IMR-90 (cell line): ENCODE results near the gene CDH23. TPM values are rescaled to one million over a fixed set of nuclear protein-coding genes. Genes with fewer than 3 reads are reported as not detected.

Experiments
- ATAC-seq: fragments of 200-7000 bp; cut with Tn5 transposase; 2 replicates; pipeline ENCODE4 v1.9.1; 2020; ENCODE audit warnings: low read depth, mild to moderate bottlenecking, moderate library complexity
- BruUV-seq: library from RNA; stranded (reverse); fragments of 400-500 nt; replicated peaks from 2 replicates; lab custom pipeline; 2021; lab: Mats Ljungman, UMichigan
- CTCF ChIA-PET: fragments of 300-600 bp; formaldehyde crosslinking; extraction: SDS; loops from one replicate; lab custom pipeline; 2021; ENCODE audit warnings: antibody characterized with exemption; lab: Yijun Ruan, JAX
- POLR2A ChIA-PET: fragments of 300-600 bp; sonication (Branson Sonifier 250); formaldehyde crosslinking; loops from one replicate; lab custom pipeline; 2022; ENCODE audit warnings: antibody characterized with exemption; ENCODE audit not compliant: unreplicated experiment; lab: Charles Lee
- DNase-seq: peaks from one replicate; pipeline ENCODE4 v3.0.0; 2013
- H2AFZ ChIP-seq: replicated peaks from 2 replicates; pipeline ENCODE3; 2013; ENCODE audit warnings: low read length, mild to moderate bottlenecking; ENCODE audit not compliant: poor library complexity
- H2AK5ac ChIP-seq: 2 replicates; pipeline ENCODE4 v1.6.1; 2013; ENCODE audit warnings: low read depth, low read length, inconsistent platforms
- H2AK9ac ChIP-seq: replicated peaks from 2 replicates; pipeline ENCODE3; 2013; ENCODE audit warnings: mild to moderate bottlenecking, low read depth, low read length, moderate library complexity; ENCODE audit not compliant: poor library complexity
- H2BK120ac ChIP-seq: 2 replicates; pipeline ENCODE4 v1.6.1; 2013; ENCODE audit warnings: low read depth, low read length, inconsistent platforms
- H2BK15ac ChIP-seq: 3 replicates; pipeline ENCODE4 v1.6.1; 2013; ENCODE audit warnings: low read depth, low read length, inconsistent platforms
- H2BK20ac ChIP-seq: 2 replicates; pipeline ENCODE4 v1.6.1; 2013; ENCODE audit warnings: low read depth, mild to moderate bottlenecking, inconsistent platforms, low read length, moderate library complexity
- H2BK5ac ChIP-seq: 2 replicates; pipeline ENCODE4 v1.6.1; 2013; ENCODE audit warnings: mild to moderate bottlenecking, low read depth, low read length, inconsistent platforms; ENCODE audit not compliant: poor library complexity, severe bottlenecking
- H3K14ac ChIP-seq: replicated peaks from 2 replicates; pipeline ENCODE4 v1.6.1; 2013; ENCODE audit warnings: low read depth, low read length, inconsistent platforms
- H3K18ac ChIP-seq: 2 replicates; pipeline ENCODE4 v1.6.1; 2013; ENCODE audit warnings: low read depth, low read length, control low read depth
- H3K23ac ChIP-seq: 2 replicates; pipeline ENCODE4 v1.6.1; 2013; ENCODE audit warnings: low read depth, low read length, inconsistent platforms
- H3K27ac ChIP-seq: 2 replicates; pipeline ENCODE4 v1.5.1; 2013; ENCODE audit warnings: mild to moderate bottlenecking, control low read depth, low read length; ENCODE audit not compliant: insufficient read depth
- H3K27me3 ChIP-seq: 2 replicates; pipeline ENCODE4 v1.6.1; 2013; ENCODE audit warnings: low read length; ENCODE audit not compliant: control insufficient read depth, insufficient read depth
- H3K36me3 ChIP-seq: 2 replicates; pipeline ENCODE4 v1.6.1; 2013; ENCODE audit warnings: low read length, mixed read lengths; ENCODE audit not compliant: control insufficient read depth, insufficient read depth
- H3K4ac ChIP-seq: 2 replicates; pipeline ENCODE4 v1.6.1; 2013; ENCODE audit warnings: low read depth, low read length, inconsistent platforms
- H3K4me1 ChIP-seq: 2 replicates; pipeline ENCODE4 v1.6.1; 2013; ENCODE audit warnings: low read length, mixed read lengths; ENCODE audit not compliant: control insufficient read depth, insufficient read depth
- H3K4me2 ChIP-seq: 2 replicates; pipeline ENCODE4 v1.6.1; 2013; ENCODE audit warnings: low read depth, mild to moderate bottlenecking, control low read depth, low read length, moderate library complexity
- H3K4me3 ChIP-seq: 2 replicates; pipeline ENCODE4 v1.5.1; 2013; ENCODE audit warnings: low read depth, mild to moderate bottlenecking, control low read depth, low read length, moderate library complexity; ENCODE audit not compliant: insufficient read depth
- H3K56ac ChIP-seq: 2 replicates; pipeline ENCODE4 v1.6.1; 2013; ENCODE audit warnings: low read length, inconsistent platforms; ENCODE audit not compliant: insufficient read depth; ENCODE audit errors: extremely low read depth
- H3K79me1 ChIP-seq, 2 experiments: 2 replicates each; pipeline ENCODE4 v1.6.1; 2013; ENCODE audit warnings: low read length in 2 of 2, inconsistent platforms in 1 of 2, low read depth in 1 of 2
- H3K9ac ChIP-seq: 2 replicates; pipeline ENCODE4 v1.6.1; 2013; ENCODE audit warnings: low read depth, low read length, control low read depth
- H3K9me1 ChIP-seq: 2 replicates; pipeline ENCODE4 v1.6.1; 2013; ENCODE audit warnings: low read length, inconsistent platforms; ENCODE audit not compliant: insufficient read depth
- H3K9me3 ChIP-seq: 2 replicates; pipeline ENCODE4 v1.6.1; 2013; ENCODE audit warnings: low read length; ENCODE audit not compliant: control insufficient read depth, insufficient read depth
- H4K20me1 ChIP-seq: 2 replicates; pipeline ENCODE4 v1.6.1; 2013; ENCODE audit warnings: low read length, inconsistent platforms; ENCODE audit not compliant: insufficient read depth
- H4K5ac ChIP-seq: 2 replicates; pipeline ENCODE4 v1.6.1; 2013; ENCODE audit warnings: mild to moderate bottlenecking, low read depth, low read length, control low read depth
- H4K8ac ChIP-seq, 2 experiments: 2 replicates each; pipeline ENCODE4 v1.6.1; 2013; ENCODE audit warnings: low read depth in 2 of 2, low read length in 2 of 2, control low read depth in 1 of 2, inconsistent platforms in 1 of 2
- H4K91ac ChIP-seq: 2 replicates; pipeline ENCODE4 v1.6.1; 2013; ENCODE audit warnings: low read depth, low read length, inconsistent platforms; ENCODE audit not compliant: insufficient read depth
- CEBPB ChIP-seq: IDR thresholded peaks from 2 replicates; pipeline ENCODE4 v1.6.1; 2012; ENCODE audit warnings: low read depth, low read length, improper control_type of control experiment
- RAD21 ChIP-seq: IDR thresholded peaks from 2 replicates; pipeline ENCODE4 v1.6.1; 2012; ENCODE audit warnings: low read length, improper control_type of control experiment
- SMC3 ChIP-seq: fragments of 150-350 bp; IDR thresholded peaks from 2 replicates; pipeline ENCODE4 v1.6.1; 2016; ENCODE audit warnings: low read depth, mild to moderate bottlenecking, antibody characterized with exemption, low read length, moderate library complexity
- WGBS, 2 experiments: methylation state at CpG; one replicate each; pipeline versions ENCODE4 v1.1.5 to v1.1.7; 2013; ENCODE audit warnings: missing lambda C conversion rate in 2 of 2; ENCODE audit not compliant: insufficient read length in 1 of 2; ENCODE audit errors: extremely low coverage in 2 of 2; 5-methylcytosine and 5-hydroxymethylcytosine counted together
- dilution Hi-C: fragments of 300-500 bp; cut with HindIII; formaldehyde crosslinking; loops from one replicate; pipeline ENCODE4 v1.14.3; 2018; ENCODE audit warnings: low sequenced_read_pairs; ENCODE audit not compliant: unreplicated experiment
- in situ Hi-C: fragments of 300-500 bp; cut with MboI; formaldehyde crosslinking; loops from 3 replicates; pipeline ENCODE4 v1.14.3; 2019; ENCODE audit warnings: low sequenced_read_pairs, inconsistent platforms, mixed read lengths
- intact Hi-C: fragments of 100-400 bp; cut with micrococcal nuclease; formaldehyde crosslinking; loops from 2 replicates; pipeline ENCODE4 v1.10.0; 2022
- polyA plus RNA-seq, 3 experiments: library from polyadenylated mRNA; depleted of rRNA; stranded (reverse); fragments of >200 nt; gene quantifications; 2 replicates each; pipeline ENCODE4 v1.2.3, GENCODE V29; 2012; ENCODE audit warnings: low replicate concordance in 1 of 3
- total RNA-seq: library from RNA; depleted of rRNA; stranded (reverse); fragments of >200 nt; gene quantifications from 2 replicates; pipeline ENCODE4 v1.2.3, GENCODE V29; 2012
- TF ChIP-seq, protein P1 (sequence below): fragments of 150-350 bp; IDR thresholded peaks from 2 replicates; pipeline ENCODE4 v1.6.1; 2016; ENCODE audit warnings: low read depth, mild to moderate bottlenecking, low read length, moderate library complexity, borderline replicate concordance

CDH23 gene
- total and polyA plus RNA-seq, 2 of the 4 experiments (the other 2 are of a cell fraction), result under 0.01 to 0.03 TPM

DNA sequence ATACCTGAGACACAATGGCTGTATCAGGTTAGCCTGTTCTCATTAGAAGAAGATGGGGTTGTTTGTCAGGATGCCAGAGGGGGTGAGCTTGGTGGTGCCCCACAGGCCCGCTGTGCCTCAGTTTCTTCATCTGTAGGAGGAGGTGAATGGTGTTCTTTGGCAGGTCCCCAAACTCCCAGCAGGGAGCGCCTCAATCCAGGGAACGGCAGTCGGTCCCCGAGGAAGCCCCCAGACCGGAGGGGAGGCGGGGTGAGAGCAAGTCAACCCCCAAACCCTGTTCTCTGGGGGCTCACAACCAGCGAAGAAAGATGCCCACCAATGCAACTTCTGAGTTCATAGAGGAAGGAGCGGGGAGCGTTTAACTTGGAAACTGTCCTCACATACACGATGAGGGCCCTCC is 306.9 kb downstream of the CDH23 start:
- no peaks in the 10 kb centered on the region for H4K20me1 ChIP-seq
- no peak overlapping the region for H3K4ac ChIP-seq
- no peak overlapping the region for H3K23ac ChIP-seq
- TF ChIP-seq RAD21 (no peak), SMC3 (no peak), CEBPB (no peak)
- TF ChIP-seq, protein P1, sequence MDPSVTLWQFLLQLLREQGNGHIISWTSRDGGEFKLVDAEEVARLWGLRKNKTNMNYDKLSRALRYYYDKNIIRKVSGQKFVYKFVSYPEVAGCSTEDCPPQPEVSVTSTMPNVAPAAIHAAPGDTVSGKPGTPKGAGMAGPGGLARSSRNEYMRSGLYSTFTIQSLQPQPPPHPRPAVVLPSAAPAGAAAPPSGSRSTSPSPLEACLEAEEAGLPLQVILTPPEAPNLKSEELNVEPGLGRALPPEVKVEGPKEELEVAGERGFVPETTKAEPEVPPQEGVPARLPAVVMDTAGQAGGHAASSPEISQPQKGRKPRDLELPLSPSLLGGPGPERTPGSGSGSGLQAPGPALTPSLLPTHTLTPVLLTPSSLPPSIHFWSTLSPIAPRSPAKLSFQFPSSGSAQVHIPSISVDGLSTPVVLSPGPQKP, result no peak
- in situ Hi-C loops, result no loop called here
- no peak overlapping the region for H4K91ac ChIP-seq
- H2AK9ac ChIP-seq, result no peak overlapping the region
- dilution Hi-C loops, result no loop called here
- H3K36me3 ChIP-seq, result no peaks in the 10 kb centered on the region
- no peaks in the 10 kb centered on the region for H3K4me1 ChIP-seq
- H4K5ac ChIP-seq, result no peak overlapping the region
- no peak overlapping the region for H2BK15ac ChIP-seq
- no CpG with 5 or more reads among the region's 11 CpGs for WGBS, 2 experiments
- no peak overlapping the region for H2BK120ac ChIP-seq
- no peaks in the 10 kb centered on the region for H3K9me1 ChIP-seq
- DNase-seq, result no peak
- no peak overlapping the region for H3K27ac ChIP-seq
- H3K79me1 ChIP-seq, result no peaks in the 10 kb centered on the region
- H3K27me3 ChIP-seq, result peaks cover 67% of the 10 kb centered on the region
- intact Hi-C loops, result no loop called here
- ChIA-PET POLR2A (no interaction called here), CTCF (no interaction called here)
- no peak overlapping the region for H3K56ac ChIP-seq
- no peak overlapping the region for H3K4me3 ChIP-seq
- no peak overlapping the region for H3K9ac ChIP-seq
- no peak overlapping the region for H2AK5ac ChIP-seq
- H2AFZ ChIP-seq, result no peak overlapping the region
- H2BK5ac ChIP-seq, result no peak overlapping the region
- H2BK20ac ChIP-seq, result no peak overlapping the region
- no peak overlapping the region for H3K18ac ChIP-seq
- H4K8ac ChIP-seq, result no peak overlapping the region
- H3K4me2 ChIP-seq, result no peak overlapping the region
- H3K9me3 ChIP-seq, result peaks cover 2% of the 10 kb centered on the region; the same call in 1 of the 2 replicates
- no peak for ATAC-seq
- BruUV-seq, result no TSS peak
- H3K14ac ChIP-seq, result no peak overlapping the region
